Measurements from ENCODE around the gene NDST1. TPM values are rescaled to one million over a fixed set of nuclear protein-coding genes. Genes with fewer than 3 reads are reported as not detected.
A peak's percentile ranks its signal among the peaks of the same experiment; 100 is the strongest.

NDST1 gene
- total RNA-seq, 1 donor from 2014 or later, result 321 TPM

GRCh38 chr5:150487199-150488061, 20.5 kb upstream of the NDST1 start:
- H3K36me3 Mint-ChIP-seq (ENCODE audit: low read depth, unreplicated experiment), result peaks cover 13% of the 10 kb centered on the region
- FAIRE-seq (no peak), DNase-seq (ENCODE audit: low read depth) (no peak)
- H4K20me1 ChIP-seq (ENCODE audit: insufficient read depth, low read length), result peaks cover 54% of the 10 kb centered on the region
- H3K27ac Mint-ChIP-seq (ENCODE audit: unreplicated experiment), result peak overlapping the region; percentile 77
- H3K4me1 Mint-ChIP-seq (ENCODE audit: low read depth, unreplicated experiment), result peaks cover 63% of the 10 kb centered on the region
- peak overlapping the region; percentile 82 for H3K4me3 ChIP-seq (ENCODE audit: insufficient read depth, low read depth, low read length)
- peak overlapping the region; percentile 87 for H3K4me3 Mint-ChIP-seq (ENCODE audit: unreplicated experiment)
- H3K79me2 ChIP-seq (ENCODE audit: insufficient read depth, low read length), result peaks cover 80% of the 10 kb centered on the region
- H3K9me3 ChIP-seq (ENCODE audit: insufficient read depth, low read depth, low read length), result no peaks in the 10 kb centered on the region
- H3K9me3 Mint-ChIP-seq (ENCODE audit: unreplicated experiment), result no peaks in the 10 kb centered on the region
- no peaks in the 10 kb centered on the region for H3K27me3 ChIP-seq (ENCODE audit: insufficient read depth, low read length)
- peaks cover 62% of the 10 kb centered on the region for H3K4me1 ChIP-seq (ENCODE audit: insufficient read depth, low read length)
- no peaks in the 10 kb centered on the region for H3K36me3 ChIP-seq (ENCODE audit: insufficient read depth, low read length)
- H3K27me3 Mint-ChIP-seq (ENCODE audit: low read depth, unreplicated experiment), result no peaks in the 10 kb centered on the region
- TF ChIP-seq EZH2 (IDR thresholded peaks at IDR 0.05; ENCODE audit: insufficient read depth, low read length) (no peak), CTCF (IDR thresholded peaks at IDR 0.05; ENCODE audit: insufficient read depth, low read depth, low read length) (no peak)
- H3K9ac ChIP-seq (ENCODE audit: low read length), result peak overlapping the region; percentile 98
- H3K4me2 ChIP-seq (ENCODE audit: low read length), result peak overlapping the region; percentile 96
- H2AFZ ChIP-seq (ENCODE audit: low read depth, low read length), result no peak overlapping the region
- peak overlapping the region; percentile 95 for H3K27ac ChIP-seq (ENCODE audit: low read depth, low read length)

- peak overlapping the region; percentile 95 for H3K27ac ChIP-seq (ENCODE audit: low read depth, low read length)
- H3K9ac ChIP-seq (ENCODE audit: low read length), result peak overlapping the region; percentile 98
Measured at GRCh38 chr5:150488519-150489359, 19.2 kb upstream of the NDST1 start.

More at GRCh38 chr5:150488519-150489359, 19.2 kb upstream of the NDST1 start:
- peak overlapping the region; percentile 96 for H3K4me2 ChIP-seq (ENCODE audit: low read length)
- H3K27me3 ChIP-seq (ENCODE audit: insufficient read depth, low read length), result no peaks in the 10 kb centered on the region
- peaks cover 89% of the 10 kb centered on the region for H3K79me2 ChIP-seq (ENCODE audit: insufficient read depth, low read length)
- peak overlapping the region; percentile 77 for H3K27ac Mint-ChIP-seq (ENCODE audit: unreplicated experiment)
- peak overlapping the region; percentile 87 for H3K4me3 Mint-ChIP-seq (ENCODE audit: unreplicated experiment)
- no peak for TF ChIP-seq CTCF (IDR thresholded peaks at IDR 0.05; ENCODE audit: insufficient read depth, low read depth, low read length)
- no peak for TF ChIP-seq EZH2 (IDR thresholded peaks at IDR 0.05; ENCODE audit: insufficient read depth, low read length)
- H3K9me3 ChIP-seq (ENCODE audit: insufficient read depth, low read depth, low read length), result no peaks in the 10 kb centered on the region
- DNase-seq (ENCODE audit: low read depth) (peak; percentile 73), FAIRE-seq (no peak)
- H3K36me3 Mint-ChIP-seq (ENCODE audit: low read depth, unreplicated experiment), result peaks cover 15% of the 10 kb centered on the region
- H3K27me3 Mint-ChIP-seq (ENCODE audit: low read depth, unreplicated experiment), result no peaks in the 10 kb centered on the region
- H3K4me1 ChIP-seq (ENCODE audit: insufficient read depth, low read length), result peaks cover 68% of the 10 kb centered on the region
- H2AFZ ChIP-seq (ENCODE audit: low read depth, low read length), result no peak overlapping the region
- H3K4me1 Mint-ChIP-seq (ENCODE audit: low read depth, unreplicated experiment), result peaks cover 69% of the 10 kb centered on the region
- H3K4me3 ChIP-seq (ENCODE audit: insufficient read depth, low read depth, low read length), result peak overlapping the region; percentile 82
- peaks cover 59% of the 10 kb centered on the region for H4K20me1 ChIP-seq (ENCODE audit: insufficient read depth, low read length)
- H3K36me3 ChIP-seq (ENCODE audit: insufficient read depth, low read length), result peaks cover 2% of the 10 kb centered on the region
- no peaks in the 10 kb centered on the region for H3K9me3 Mint-ChIP-seq (ENCODE audit: unreplicated experiment)

Measured in astrocyte (in vitro differentiated cells and primary cell).